ENCODE measurements around the gene ADAMTS17. TPM values are rescaled to one million over a fixed set of nuclear protein-coding genes. Genes with fewer than 3 reads are reported as not detected.
"Not testable (repeated sequence)": the region's sequence is repeated elsewhere in the genome, so short reads cannot be mapped to it uniquely, and the experiment has no call there.

The ADAMTS17 gene
- total RNA-seq, 1 experiment from 2014 or later, result 1.5 TPM

DNA sequence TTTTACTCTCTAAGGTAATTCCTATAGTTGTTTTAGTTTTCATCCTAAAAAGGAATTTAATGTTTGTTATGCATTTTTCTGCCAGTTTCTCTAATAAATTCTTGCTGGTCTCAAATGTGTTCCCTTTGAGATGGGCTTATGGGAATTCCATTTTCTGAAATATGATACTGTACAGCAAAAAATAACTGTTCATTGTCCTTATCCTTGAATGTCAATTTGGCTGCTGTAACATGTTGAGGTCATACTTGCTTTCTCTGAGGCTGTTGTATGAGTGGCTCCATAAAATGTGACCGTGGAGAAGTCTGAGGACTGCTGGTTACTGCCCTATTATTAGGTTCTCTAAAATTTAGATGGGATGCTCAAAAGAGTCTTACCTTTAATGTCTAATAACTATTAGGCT lies 266.5 kb downstream of the ADAMTS17 start:
- Histone ChIP-seq H3K4me3 (ENCODE audit: low read depth, low read length) (no peak overlapping the region), H3K4me1 (no peaks in the 10 kb centered on the region), H3K27me3 (replicated peaks; ENCODE audit: control insufficient read depth, insufficient read depth, low read length) (no peaks in the 10 kb centered on the region), H3K36me3 (ENCODE audit: control insufficient read depth, insufficient read depth, low read length) (no peaks in the 10 kb centered on the region), H3K9me3 (no peaks in the 10 kb centered on the region)
- POLR2A ChIA-PET, result no interaction called here
- CTCF ChIA-PET, result no interaction called here
- Mint-ChIP-seq H3K36me3 (ENCODE audit: insufficient read depth, unreplicated experiment) (no peaks in the 10 kb centered on the region), H3K27me3 (ENCODE audit: insufficient read depth, unreplicated experiment) (peaks cover 3% of the 10 kb centered on the region), H3K4me1 (ENCODE audit: low read depth, unreplicated experiment) (no peaks in the 10 kb centered on the region), H3K27ac (ENCODE audit: unreplicated experiment) (no peak overlapping the region), H3K9me3 (ENCODE audit: unreplicated experiment) (no peaks in the 10 kb centered on the region), H3K4me3 (ENCODE audit: unreplicated experiment) (no peak overlapping the region)
- no TSS peak for BruUV-seq (replicated peaks)
- intact Hi-C loops (cut with micrococcal nuclease; ENCODE audit: unreplicated experiment), result no loop called here
- DNase-seq, result no peak
- TF ChIP-seq, protein P1, sequence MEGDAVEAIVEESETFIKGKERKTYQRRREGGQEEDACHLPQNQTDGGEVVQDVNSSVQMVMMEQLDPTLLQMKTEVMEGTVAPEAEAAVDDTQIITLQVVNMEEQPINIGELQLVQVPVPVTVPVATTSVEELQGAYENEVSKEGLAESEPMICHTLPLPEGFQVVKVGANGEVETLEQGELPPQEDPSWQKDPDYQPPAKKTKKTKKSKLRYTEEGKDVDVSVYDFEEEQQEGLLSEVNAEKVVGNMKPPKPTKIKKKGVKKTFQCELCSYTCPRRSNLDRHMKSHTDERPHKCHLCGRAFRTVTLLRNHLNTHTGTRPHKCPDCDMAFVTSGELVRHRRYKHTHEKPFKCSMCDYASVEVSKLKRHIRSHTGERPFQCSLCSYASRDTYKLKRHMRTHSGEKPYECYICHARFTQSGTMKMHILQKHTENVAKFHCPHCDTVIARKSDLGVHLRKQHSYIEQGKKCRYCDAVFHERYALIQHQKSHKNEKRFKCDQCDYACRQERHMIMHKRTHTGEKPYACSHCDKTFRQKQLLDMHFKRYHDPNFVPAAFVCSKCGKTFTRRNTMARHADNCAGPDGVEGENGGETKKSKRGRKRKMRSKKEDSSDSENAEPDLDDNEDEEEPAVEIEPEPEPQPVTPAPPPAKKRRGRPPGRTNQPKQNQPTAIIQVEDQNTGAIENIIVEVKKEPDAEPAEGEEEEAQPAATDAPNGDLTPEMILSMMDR (IDR thresholded peaks at IDR 0.05; ENCODE audit: insufficient read depth in 1 of 2, low read depth in 1 of 2, low read length in 1 of 2, severe bottlenecking in 1 of 2, unreplicated experiment in 1 of 2), result no peak

DNA sequence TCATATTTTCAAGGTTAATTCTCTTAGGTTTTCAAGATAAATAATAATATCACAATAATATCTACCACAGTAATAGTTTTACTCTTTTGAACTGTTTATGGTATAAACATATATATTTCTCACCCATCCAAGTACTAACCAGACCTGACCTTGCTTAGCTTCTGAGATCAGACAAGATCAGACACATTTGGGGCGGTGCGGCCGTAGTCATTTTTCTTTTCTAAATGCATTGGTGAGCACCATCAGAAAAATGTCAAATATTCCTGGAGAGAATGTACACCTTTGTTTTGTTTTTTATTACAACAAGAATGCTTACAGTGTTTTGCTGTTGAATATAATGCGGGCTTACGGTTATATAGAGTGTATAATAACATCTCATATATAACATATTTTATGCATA lies 267.8 kb downstream of the ADAMTS17 start:
- no peak overlapping the region for H3K4me3 Mint-ChIP-seq (ENCODE audit: unreplicated experiment)
- no peaks in the 10 kb centered on the region for H3K9me3 ChIP-seq
- H3K4me3 ChIP-seq (ENCODE audit: low read depth, low read length), result no peak overlapping the region
- CTCF ChIA-PET, result no interaction called here
- H3K27ac Mint-ChIP-seq (ENCODE audit: unreplicated experiment), result no peak overlapping the region
- H3K36me3 Mint-ChIP-seq (ENCODE audit: insufficient read depth, unreplicated experiment), result no peaks in the 10 kb centered on the region
- H3K36me3 ChIP-seq (ENCODE audit: control insufficient read depth, insufficient read depth, low read length), result no peaks in the 10 kb centered on the region
- H3K27me3 ChIP-seq (replicated peaks; ENCODE audit: control insufficient read depth, insufficient read depth, low read length), result no peaks in the 10 kb centered on the region
- TF ChIP-seq, protein P1 (IDR thresholded peaks at IDR 0.05; ENCODE audit: insufficient read depth in 1 of 2, low read depth in 1 of 2, low read length in 1 of 2, severe bottlenecking in 1 of 2, unreplicated experiment in 1 of 2), result no peak
- H3K4me1 ChIP-seq, result no peaks in the 10 kb centered on the region
- intact Hi-C loops (cut with micrococcal nuclease; ENCODE audit: unreplicated experiment), result no loop called here
- H3K27me3 Mint-ChIP-seq (ENCODE audit: insufficient read depth, unreplicated experiment), result peaks cover 3% of the 10 kb centered on the region
- BruUV-seq (replicated peaks), result no TSS peak
- POLR2A ChIA-PET, result no interaction called here
- DNase-seq, result no peak
- no peaks in the 10 kb centered on the region for H3K4me1 Mint-ChIP-seq (ENCODE audit: low read depth, unreplicated experiment)
- peaks cover 6% of the 10 kb centered on the region for H3K9me3 Mint-ChIP-seq (ENCODE audit: unreplicated experiment)

DNA sequence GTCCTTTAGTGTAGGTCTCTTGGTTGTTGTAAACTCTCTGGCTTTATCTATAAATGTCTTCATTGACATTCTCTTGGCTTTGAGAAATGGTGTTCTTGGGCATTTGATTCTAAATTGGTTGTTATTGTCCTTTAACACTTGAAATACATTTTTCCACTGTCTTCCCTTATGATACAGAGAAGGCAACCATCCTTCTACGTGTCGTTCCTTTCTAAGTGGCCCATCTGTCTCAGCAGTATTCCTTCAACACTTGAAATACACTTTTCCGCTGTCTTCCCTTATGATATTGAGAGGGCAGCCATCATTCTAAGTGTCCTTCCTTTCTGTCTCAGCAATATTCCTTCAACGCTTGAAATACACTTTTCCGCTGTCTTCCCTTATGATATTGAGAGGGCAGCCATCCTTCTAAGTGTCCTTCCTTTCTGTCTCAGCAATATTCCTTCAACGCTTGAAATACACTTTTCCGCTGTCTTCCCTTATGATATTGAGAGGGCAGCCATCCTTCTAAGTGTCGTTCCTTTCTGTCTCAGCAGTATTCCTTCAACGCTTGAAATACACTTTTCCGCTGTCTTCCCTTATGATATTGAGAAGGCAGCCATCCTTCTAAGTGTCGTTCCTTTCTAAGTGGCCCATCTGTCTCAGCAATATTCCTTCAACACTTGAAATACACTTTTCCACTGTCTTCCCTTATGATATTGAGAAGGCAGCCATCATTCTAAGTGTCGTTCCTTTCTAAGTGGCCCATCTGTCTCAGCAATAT lies 275.1 kb downstream of the ADAMTS17 start:
- H3K4me1 Mint-ChIP-seq (ENCODE audit: low read depth, unreplicated experiment); H3K4me3 ChIP-seq (ENCODE audit: low read depth, low read length); intact Hi-C loops (cut with micrococcal nuclease; ENCODE audit: unreplicated experiment); H3K36me3 ChIP-seq (ENCODE audit: control insufficient read depth, insufficient read depth, low read length); H3K9me3 ChIP-seq; H3K27ac Mint-ChIP-seq (ENCODE audit: unreplicated experiment); DNase-seq; BruUV-seq (replicated peaks); H3K27me3 ChIP-seq (replicated peaks; ENCODE audit: control insufficient read depth, insufficient read depth, low read length); H3K27me3 Mint-ChIP-seq (ENCODE audit: insufficient read depth, unreplicated experiment); CTCF ChIA-PET; H3K36me3 Mint-ChIP-seq (ENCODE audit: insufficient read depth, unreplicated experiment); H3K4me1 ChIP-seq; POLR2A ChIA-PET; H3K4me3 Mint-ChIP-seq (ENCODE audit: unreplicated experiment): not testable (repeated sequence)
- peaks cover 11% of the 10 kb centered on the region for H3K9me3 Mint-ChIP-seq (ENCODE audit: unreplicated experiment)
